GM12874 (cell line): ENCODE data around the gene RBM11.

Experiments
- TF ChIP-seq, protein P1 (sequence below): IDR thresholded peaks from 2 replicates; pipeline ENCODE4 v1.5.1; 2011; ENCODE audit warnings: low read depth, mild to moderate bottlenecking, control low read depth, low read length, moderate library complexity; ENCODE audit not compliant: insufficient read depth

Gene RBM11, protein sequence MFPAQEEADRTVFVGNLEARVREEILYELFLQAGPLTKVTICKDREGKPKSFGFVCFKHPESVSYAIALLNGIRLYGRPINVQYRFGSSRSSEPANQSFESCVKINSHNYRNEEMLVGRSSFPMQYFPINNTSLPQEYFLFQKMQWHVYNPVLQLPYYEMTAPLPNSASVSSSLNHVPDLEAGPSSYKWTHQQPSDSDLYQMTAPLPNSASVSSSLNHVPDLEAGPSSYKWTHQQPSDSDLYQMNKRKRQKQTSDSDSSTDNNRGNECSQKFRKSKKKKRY

DNA sequence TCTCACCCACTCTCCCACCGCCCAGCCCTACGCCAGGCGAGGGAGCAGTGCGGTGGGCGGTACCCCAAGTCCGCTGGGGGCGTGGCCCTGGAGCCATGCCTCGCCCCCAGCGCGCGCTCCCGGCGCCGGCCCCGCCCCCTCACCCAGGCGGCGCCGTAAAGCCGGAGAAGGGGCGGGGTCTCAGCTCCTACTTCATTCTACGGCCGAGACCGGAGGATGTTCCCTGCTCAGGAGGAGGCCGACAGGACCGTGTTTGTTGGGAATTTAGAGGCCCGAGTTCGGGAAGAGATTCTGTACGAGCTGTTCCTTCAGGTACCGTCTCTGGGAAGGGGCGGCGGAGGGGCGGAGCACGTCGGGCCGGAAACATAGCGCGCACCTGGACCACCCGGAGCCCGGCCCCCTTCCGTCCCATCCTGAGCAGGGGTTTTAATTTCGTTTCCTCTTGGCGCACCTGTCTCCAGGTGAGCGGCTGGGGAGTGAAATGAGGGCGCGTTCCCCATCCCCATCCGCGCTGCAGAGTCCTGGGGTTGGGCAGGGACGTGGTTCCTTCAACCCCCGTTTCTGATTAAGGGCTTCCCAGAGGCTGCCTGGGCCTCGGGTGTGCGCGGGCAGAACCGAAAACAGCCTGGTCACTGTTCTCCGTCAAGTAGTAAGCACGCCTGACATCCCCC is at the start of gene RBM11:
Gene RBM11 (plus strand): TSS at position 187 of the 671 bp plus-strand sequence. CDS start 30 bp downstream, at position 217.
- TF ChIP-seq, protein P1, sequence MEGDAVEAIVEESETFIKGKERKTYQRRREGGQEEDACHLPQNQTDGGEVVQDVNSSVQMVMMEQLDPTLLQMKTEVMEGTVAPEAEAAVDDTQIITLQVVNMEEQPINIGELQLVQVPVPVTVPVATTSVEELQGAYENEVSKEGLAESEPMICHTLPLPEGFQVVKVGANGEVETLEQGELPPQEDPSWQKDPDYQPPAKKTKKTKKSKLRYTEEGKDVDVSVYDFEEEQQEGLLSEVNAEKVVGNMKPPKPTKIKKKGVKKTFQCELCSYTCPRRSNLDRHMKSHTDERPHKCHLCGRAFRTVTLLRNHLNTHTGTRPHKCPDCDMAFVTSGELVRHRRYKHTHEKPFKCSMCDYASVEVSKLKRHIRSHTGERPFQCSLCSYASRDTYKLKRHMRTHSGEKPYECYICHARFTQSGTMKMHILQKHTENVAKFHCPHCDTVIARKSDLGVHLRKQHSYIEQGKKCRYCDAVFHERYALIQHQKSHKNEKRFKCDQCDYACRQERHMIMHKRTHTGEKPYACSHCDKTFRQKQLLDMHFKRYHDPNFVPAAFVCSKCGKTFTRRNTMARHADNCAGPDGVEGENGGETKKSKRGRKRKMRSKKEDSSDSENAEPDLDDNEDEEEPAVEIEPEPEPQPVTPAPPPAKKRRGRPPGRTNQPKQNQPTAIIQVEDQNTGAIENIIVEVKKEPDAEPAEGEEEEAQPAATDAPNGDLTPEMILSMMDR = no peak

DNA sequence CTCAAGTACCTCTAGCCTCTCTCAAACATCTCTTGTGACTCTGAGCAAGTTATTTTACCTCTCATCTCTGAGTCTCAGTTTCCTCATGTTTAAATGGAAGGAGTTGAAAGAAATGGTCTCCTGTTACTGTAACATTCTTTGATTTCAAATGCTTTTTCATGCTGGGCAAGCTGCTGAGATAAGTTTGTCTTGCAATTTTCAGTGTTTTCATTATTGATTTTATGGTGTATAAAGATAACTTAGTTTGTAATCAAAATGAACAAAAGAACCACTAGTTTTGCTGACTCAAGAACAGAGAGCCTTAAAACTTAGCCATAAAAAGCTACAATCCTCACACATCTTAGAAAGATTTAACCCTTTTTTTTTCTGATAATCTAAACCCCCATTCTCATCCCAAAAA is 9.7 kb upstream of the RBM11 start:
- TF ChIP-seq, protein P1 = no peak

DNA sequence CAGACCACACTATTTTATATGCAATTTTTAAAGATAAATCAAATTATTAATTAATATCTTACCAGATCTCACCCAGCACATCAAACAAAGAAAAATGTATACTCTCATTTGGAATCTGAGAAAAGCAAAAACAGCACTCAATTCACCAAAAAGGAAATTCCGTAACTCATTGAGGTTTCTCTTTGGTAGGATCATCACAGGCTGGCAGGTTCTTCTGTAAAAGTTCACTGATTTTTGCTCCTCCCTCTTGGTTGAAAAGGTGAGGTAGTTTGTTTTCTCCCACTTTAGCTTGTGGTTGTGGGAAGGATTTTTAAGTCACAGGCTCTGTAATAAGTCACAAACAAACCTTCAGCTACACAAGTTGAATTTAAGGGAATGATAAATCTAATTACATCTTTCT is 5.2 kb upstream of the RBM11 start, which contains the start of gene LIPI:
Gene LIPI (minus strand): TSS at position 218 of the 400 bp plus-strand sequence. CDS start 110 bp downstream, at position 108.
- TF ChIP-seq, protein P1 = no peak

DNA sequence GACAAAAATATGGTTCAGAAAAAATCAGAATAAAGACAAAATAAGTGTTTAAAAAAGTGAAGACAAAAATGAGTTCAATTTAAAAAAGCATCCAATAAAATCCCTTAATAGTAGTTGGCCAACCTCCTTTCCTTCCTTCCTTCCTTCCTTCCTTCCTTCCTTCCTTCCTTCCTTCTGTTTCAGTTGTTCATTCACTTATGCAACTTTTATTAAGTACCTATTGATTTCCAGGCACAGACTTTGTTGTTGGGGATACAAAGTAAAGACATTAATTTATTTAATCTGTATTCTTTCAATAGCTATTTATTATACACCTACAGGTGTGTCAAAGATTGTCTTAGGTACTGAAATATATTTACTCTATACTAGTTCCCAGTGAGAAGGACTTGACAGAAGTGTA is 2.8 kb upstream of the RBM11 start:
- TF ChIP-seq, protein P1 = no peak

DNA sequence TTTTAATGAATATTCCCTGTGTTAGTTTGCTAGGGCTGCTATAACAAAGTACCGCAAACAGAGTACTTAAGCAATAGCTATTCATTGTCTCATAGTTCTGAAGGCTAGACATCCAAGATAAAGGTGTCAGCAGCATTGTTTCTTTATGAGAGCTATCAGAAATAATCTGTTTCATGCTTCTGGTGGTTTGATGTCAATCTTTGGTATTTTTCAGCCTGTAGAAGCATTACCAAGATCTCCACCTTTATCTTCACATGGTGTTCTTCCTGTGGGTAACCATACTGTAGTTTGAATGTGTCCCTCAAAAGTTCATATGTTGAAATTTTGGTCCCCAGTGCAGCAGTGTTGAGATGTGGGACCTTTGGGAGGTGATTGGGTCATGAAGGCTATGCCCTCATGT is 7.4 kb downstream of the RBM11 start:
- TF ChIP-seq, protein P1 = no peak

DNA sequence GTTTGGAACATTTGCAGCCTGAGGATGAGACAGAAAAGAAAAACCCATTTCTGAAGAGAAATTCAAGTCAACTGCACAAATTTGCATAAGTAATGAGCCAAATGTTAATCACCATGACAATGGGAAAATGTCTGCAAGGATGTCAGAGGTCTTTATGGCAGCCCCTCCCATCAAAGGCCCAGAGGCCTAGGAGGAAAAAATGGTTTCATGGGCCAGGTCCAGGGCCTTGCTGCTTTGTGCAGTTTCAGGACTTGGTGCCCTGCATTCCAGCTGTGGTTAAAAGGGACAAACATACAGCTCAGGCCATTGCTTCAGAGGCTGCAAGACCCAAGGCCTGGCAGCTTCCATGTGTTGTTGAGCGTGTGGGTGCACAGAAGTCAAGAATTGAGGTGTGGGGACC is 13.4 kb downstream of the RBM11 start:
- TF ChIP-seq, protein P1 = no peak

DNA sequence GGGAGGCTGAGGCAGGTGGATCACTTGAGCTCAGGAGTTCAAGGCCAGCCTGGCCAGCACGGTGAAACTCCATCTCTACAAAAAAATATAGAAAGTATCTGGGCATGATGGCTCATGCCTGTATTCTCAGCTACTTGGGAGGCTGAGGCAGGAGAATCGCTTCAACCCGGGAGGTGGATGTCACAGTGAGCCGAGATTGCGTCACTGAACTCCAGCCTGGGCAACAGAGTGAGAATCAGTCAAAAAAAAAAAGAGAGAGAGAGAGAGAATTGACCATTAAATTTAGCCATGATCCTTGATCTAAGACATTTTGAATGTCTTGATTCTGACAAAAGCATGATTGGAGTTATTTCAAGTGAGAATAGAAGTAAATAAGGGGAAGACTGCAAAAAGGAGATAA is 19.1 kb downstream of the RBM11 start:
- TF ChIP-seq, protein P1 = no peak
